ENCODE measurements around the gene ADORA2B.

ADORA2B gene

DNA sequence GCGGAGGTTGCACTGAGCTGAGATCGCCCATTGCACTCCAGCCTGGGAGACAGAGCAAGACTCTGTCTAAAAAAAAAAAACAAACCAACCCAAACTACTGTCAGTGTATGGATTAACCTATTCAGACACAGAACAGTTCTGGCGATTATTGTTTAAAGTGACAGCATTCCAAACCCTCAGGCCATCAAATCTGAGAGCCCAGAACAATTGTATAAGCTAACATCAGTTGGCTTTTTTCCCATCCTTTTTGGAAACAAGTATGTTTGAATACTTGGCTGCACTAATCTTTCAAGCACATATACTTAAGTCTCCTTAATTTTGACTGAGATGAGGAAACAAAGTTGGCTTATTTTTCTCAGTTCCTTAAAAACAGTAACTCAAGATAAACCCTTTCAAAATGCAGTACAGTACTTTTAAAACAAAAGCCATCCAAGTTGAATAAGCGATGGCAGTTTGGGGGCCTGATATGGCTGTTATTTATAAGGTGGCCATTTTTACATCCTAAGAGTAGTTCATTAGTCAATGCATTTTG lies 53.2 kb downstream of the ADORA2B start:
- no peak for DNase-seq

DNA sequence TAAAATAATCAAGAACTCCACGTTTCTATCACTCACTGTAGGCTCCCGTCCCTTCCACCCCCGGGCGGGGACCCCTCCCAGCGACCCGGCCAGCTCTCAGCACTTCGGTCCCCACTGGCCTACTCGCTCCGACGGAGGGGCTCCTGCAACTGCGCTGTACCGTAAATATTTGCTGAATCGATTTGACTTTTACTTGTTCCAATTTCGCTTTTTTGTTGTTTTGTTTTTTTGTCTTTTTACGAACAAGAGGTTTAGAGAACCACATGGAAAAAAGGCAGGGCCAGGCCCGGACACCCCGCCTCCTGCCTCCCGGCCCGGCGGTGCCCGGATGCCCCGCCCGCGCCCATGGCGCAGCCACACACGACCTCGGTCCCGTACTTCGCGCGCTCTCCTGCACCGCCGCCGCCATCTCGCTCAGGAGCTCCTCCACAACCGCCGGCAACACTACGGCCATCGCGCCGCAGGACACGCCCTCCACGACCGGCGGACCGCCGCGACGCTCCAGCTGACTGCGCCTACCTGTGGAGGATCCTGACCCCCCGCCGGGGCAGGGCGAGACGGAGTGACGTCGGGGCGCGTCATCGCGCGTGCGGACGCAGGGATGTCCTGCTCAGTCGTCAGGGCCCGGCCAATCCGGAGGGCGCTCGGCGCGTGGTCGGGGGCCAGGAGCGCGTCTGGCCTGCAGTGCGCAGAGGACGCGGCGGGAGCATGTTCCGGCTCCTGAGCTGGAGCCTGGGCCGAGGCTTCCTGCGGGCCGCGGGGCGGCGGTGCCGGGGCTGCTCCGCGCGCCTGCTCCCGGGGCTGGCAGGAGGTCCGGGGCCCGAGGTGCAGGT lies 54.4 kb downstream of the ADORA2B start, which contains the start of the genes TTC19 and ZSWIM7:
Gene TTC19, plus strand, starts transcription at position 684 of the 833 bp plus-strand sequence. Its CDS starts 25 bp downstream, at position 709.
Gene ZSWIM7, minus strand, starts transcription at position 564 of the 833 bp plus-strand sequence. Its CDS starts 110 bp downstream, at position 454.
- DNase-seq, result peak; percentile 82 to 84

DNA sequence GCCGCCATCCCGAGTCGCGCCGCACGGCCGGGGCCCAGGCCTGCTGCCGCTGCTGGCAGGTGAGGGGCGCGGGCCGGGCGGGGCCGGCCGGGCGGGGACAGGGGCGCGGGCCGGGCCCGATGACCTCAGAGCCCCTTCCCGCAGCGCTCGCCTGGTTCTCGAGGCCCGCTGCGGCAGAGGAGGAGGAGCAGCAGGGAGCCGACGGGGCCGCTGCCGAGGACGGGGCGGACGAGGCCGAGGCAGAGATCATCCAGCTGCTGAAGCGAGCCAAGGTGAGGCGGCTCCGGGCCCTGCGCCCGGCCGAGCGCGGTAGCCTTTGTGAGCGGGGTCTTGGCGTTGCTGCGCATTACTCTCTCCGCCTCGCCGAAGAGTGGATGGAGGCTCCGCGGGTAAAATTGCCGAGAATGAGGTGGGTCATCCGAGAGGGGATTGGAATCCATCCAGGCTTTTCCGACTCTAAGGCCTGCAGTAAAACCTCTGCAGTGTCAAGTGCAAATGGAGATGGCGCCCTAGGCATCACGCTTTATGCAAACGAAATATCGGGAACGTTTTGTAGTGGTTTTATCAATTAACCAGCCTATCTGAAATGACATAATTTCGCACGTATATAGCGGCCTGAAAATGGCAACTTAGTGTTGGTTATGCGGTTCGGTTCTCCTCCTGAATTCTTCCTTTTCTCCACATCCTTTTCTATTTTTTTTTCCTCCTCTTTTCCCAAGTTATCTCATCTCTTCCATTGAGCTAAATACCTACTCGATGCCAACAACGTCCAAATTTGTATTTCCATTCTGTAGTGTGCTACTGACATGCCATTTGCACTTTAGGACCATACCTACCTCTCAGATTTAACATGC lies 55.3 kb downstream of the ADORA2B start:
- peak in 1 of 2 experiments; percentile 23 for DNase-seq

DNA sequence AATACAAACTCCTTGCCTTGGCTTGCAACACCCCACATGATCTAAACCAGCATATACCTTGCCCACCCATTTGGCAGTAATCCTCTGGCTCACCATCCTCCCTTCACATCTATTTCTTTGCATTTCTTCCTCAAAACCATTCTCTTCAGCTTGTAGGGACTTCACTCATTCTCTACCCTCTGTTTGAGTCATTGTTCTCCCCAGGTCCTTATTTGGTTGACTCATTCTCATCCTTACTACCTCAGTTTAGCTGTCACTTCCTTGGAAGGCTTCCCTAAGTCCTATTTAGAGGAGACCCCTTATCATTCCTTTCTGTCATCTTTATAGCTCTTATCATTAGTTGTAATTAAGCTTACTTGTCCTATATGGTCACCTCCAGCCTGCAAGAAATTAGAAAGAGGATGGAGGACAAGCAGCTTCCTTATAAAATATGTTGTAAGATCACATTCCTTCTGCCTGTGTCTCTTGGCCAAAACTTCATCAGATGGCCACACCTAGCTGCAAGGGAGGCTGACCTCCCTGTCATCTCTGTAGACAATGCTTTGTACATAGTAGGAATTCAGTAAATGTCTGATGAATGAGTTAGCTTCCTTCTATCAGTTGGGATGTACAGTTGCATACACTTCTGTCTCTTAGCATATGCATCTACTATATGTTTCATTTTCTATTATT lies 56.4 kb downstream of the ADORA2B start:
- DNase-seq, result no peak

DNA sequence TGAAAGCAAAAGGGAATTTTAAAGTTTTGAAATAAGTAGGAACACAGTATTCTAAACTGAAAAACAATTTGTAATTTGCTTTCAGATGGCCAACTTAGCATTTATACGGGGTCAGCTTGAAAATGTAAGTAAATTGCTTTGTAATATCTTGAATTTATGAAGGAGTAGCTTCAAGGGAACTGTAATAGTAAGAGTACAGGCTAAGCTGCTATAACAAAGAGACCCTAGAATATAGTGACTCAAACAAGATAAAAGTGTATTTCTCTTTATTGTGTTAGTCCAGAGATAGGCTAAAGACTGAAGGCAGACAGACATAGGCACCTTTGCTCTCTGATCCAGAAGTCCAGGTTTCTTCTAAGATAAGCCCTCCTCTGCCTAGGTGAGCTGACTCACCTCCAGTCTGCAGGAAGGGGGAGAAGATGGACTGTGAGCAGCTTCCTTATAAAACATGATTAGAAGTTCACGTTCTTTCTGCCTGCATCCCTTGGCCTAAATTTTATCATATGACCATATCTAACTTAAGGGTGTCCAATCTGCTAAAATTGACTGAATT lies 57.9 kb downstream of the ADORA2B start:
- DNase-seq, result no peak

DNA sequence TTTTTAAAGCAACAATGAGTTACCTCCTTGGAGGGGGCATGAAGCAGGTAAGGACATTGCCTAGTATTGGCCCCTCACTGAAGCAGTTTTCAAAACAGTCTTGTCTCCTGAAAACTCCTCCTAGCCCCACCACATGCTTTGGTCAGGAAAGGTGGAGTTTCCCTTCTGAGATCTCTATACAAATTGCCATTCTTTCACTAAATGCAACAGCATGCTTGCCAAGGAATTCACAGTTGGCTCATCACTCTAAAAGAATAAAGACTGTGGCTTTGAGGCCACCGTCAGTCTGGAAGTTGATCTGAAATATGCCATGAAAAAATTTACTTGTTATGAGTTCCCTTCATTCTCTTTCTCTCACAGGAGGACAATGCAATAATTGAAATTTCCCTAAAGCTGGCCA lies 58.9 kb downstream of the ADORA2B start:
- no peak for DNase-seq

DNA sequence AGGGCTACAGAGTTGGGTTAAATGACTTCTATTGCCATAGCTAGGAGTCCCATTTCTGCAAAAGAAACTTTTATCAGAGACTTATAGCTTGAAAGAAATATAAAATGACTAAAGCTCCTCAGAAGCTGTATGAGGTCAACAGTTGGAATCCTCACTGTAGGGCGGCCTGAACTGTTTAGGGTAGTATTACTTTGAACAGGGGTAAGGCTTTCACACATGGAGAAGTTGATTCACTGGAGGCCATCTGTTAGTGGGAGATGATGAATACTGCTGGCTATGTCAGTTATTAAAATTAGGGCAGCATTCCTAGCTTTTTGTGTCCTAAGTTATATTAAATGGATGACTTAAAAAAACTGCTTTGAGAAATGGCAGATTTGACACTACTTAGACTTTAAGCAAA lies 60.7 kb downstream of the ADORA2B start:
- DNase-seq, result no peak

DNA sequence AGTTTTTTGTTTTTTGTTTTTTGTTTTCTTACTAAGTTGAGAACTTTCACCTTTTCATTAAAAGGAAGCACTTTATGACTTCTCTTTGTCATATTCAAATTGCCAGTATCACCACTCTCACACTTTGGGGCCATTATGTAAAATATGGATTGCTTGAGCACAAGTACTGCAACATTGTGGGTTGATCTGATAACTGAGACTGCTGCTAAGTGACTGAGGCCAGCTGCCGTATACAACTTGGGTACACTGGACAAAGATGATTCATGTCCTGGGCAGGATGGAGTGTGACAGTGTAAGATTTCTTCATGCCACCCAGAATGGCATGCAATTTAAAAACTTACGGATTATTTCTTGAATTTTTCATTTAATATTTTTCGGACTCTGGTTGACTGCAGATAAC lies 62.5 kb downstream of the ADORA2B start:
- DNase-seq, result no peak

DNA sequence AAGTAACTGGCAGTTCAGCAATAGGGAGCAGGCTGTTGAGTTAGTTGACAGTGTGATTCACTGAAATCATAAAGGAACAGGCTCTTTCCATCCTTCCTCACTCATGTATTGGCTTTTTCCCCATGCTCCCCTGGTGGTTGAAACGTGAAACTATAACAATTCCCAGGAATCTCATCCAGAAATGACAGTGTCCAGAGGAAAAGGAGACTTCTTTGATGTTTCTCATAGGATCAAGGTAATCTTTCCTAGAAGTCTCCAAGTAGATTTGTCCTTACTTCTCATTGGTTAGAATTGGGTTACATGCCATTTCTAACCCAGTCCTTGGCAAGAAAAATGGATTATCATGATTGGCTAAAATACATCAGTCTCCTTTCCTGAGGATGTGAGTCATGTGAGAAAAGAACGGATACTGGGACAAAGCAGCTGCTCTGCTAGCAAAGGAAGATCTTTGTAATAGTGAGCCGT lies 69.0 kb downstream of the ADORA2B start:
- DNase-seq, result no peak

DNA sequence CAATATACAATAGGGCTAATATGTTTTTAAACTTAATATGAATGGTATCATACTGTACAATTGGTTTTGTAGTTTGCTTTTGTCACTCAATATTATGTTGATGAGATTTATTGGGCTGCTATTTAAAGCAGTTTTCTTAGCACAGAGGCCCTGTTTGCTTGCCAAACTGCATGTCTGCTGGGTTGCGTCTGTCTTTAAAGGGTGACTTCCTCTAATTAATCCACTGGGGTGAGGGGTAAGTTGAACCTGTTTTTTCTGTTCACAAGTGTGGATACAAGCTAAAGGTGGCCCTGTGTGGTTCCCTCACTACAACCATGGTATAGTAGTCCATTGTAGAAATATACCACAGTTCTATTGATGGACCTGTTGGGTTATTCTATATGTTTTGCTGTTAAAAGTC lies 74.4 kb downstream of the ADORA2B start:
- DNase-seq, result no peak

DNA sequence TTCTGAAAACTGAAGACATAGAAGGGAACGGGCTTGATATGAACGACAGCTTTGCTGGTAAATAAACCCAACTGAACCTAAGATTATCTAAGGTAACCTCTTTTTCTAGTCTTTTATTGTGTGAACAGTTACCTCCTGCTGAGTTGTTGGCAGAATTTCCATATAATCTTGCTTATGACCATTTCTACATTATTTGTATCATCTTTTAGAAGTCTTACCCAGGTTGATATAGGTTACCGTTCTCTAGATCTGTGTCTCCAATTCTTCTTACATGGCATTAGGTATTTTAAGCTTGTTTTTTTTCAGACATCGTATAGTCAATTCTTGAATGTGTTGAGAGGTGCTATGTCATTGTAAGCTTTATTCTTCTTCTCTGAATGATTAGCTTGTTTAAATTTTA lies 79.0 kb downstream of the ADORA2B start:
- no peak for DNase-seq

DNA sequence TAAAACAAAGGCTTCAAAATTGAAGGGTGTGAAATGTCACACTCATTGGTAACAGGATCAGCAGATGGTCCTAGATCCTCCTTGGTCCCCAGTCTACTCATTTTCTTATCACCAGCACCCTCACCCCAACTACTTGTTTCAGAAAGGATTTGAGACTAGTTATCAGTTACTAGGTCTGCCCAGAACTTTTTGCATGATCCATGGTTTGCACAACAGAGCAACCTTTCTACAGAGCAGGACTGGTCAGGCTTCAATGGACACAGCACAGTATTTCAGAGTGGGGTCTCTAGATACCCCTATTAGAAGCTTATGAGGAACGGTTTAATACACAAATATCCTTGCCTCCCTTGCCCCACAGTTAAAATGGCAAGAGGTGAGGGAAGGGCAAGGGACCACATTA lies 80.3 kb downstream of the ADORA2B start:
- DNase-seq, result no peak
